HG03442 (cell line): ENCODE results near the gene EIPR1.

Source experiments
- ATAC-seq: cut with Tn5 transposase; IDR thresholded peaks from one replicate; pipeline ENCODE4 v1.9.1; 2021; ENCODE audit warnings: mild to moderate bottlenecking, moderate library complexity; ENCODE audit not compliant: unreplicated experiment

The EIPR1 gene

DNA sequence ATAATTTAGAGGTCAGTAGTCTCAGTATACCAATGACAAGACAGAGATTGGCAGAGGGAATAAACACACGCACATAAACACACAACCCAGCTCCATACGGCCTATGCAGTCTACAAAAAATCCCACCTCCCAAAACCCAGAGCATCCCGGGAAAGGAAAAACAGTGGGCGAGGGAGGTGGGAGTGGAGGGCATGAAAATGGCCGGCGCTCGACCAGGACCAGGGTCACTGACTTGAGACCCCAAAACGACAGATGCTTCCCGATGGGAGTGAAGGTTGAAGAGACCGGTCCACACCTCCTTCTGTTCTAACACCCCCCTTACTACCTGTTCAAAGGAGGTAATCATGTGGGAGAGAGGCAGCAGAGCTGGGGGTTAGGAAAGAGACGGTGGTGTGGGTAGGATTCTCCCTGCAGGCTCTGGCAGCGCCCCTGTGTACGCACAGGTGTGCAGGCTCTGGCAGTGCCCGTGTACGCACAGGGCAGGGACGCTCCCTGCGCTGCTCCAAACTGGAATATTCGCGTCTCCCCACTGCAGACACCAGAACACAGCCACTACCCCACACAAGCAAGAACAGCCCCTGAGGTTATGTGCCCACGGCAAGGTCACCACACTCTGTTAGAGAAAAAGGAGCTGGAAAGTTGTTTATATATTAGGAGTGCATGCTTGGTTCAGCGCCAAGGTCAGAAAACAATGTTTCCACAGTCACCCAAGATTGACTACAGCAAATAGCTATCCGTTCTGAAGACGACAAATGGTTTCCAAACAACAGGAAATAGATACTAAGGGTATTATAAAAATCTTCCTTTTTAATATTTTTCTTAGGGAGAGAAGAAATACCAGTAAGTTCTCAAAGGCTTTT, 67.9 kb downstream of the EIPR1 start:
- ATAC-seq: no peak

DNA sequence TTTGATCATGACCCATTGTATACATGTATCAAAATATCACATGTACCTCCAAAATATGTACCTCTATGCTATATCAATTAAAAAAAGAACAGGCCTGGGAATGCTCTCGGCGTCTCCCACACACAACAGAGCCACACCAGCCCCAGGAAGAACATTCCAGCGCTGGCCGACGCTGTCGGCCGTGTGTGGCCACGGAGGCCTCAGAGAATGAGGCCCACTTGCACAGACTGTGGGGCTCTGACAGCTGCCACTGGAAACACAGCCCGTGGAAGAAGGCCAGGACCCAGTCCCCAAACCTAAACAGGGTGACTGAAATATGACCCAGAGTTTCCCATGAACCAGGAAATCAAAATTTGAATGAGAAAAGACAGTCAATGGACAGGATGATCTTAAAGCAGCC, 69.7 kb downstream of the EIPR1 start:
- no peak for ATAC-seq

- no peak for ATAC-seq
These were observed 70.4 kb downstream of the EIPR1 start for GRCh38 chr2:3307236-3307635.

DNA sequence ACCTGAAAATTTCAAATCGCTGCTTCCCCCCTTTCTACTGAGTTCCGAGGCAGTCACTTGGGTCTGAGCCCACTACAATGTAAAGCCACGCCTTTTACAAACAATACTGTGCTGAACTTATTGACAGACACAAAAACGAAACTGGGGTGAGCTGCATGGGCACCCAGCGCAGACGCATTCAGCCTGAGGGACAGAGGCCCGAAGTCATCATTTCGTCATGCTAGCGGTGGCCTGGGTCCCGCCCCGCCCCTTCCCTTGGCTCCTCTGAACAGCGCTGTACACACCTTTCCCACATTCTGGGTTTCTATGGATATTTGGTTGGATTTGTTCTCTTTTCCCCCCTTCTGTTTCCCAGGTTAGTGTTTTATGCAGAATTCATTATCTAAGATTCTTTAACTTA, 71.7 kb downstream of the EIPR1 start:
- no peak for ATAC-seq

DNA sequence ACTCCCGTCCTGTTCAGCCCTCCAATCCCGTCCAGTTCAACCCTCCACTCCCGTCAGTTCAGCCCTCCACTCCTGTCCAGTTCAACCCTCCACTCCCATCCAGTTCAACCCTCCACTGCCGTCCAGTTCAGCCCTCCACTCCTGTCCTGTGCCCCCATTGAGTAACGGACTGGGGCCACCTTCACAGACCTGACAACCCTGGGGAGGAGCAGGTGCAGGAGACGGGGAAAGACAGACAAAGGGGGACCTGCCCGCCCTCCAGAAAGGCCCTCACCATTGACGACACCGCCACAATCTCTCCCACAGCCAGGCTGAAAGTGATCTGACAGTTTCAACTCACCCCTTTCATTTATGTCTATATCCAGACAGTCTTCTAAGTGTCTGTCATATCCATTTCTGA, 72.2 kb downstream of the EIPR1 start:
- ATAC-seq: no peak

- peak; percentile 98 for ATAC-seq
These were observed 73.8 kb downstream of the EIPR1 start for GRCh38 chr2:3303583-3304406.

GRCh38 chr2:3302751-3303582, 74.7 kb downstream of the EIPR1 start:
- ATAC-seq: peak; percentile 15

DNA sequence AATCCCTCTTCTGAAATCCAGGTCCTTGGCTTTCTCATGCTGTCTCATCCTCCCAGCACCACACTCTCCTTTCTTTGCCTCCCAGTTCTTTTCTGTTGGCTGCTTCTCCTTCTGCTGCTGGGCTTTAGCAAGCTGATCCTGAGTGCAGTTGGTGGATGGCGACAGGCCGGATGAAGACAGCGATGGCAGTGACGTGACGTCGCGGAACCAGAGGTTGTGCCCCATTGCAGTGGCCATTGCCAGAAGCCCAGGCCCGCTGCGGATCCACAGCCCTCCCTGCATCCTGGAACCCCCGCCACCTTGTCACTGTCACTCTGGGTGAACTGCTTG, 75.2 kb downstream of the EIPR1 start:
- no peak for ATAC-seq

- ATAC-seq: no peak
These were observed 76.6 kb downstream of the EIPR1 start for GRCh38 chr2:3301001-3301400.

DNA sequence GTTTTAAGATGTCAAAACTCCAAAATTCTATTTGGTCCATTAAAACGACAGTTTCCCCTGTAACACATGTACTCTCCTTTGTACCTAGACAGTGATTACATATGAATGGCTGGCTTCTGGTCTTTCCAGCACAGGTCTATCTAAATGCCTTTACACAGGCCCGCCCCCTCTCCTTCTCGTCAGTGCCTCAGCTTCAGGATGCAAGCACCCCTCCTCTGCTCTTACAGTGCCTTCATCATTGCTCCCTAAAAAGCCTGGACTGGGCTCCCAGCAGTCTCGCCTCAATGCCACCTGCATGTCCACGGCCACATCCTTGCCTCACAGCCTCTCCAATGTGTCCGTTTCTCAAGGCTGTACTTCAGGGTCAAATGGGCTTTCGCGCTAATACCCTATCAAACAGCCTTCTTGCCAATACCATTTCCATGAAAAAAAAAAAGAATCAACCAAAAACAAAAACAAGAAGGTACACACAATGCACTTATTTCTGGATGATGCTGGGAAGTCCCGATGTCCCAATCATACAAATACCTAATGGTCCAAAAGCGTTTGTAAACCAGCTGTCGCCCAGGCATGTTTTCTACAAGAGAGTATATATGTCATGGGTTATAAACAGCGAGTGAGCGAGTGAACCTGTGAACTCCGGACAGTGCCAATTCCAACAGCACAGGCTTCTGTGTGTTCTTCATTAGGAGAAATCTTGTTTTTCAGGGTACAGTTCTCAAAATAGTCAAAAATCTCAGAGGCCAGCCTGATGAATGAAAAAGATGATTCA, 77.2 kb downstream of the EIPR1 start:
- ATAC-seq: no peak

- no peak for ATAC-seq
These were observed 77.9 kb downstream of the EIPR1 start for GRCh38 chr2:3299703-3300102.

GRCh38 chr2:3299130-3299529, 78.5 kb downstream of the EIPR1 start:
- ATAC-seq: no peak

DNA sequence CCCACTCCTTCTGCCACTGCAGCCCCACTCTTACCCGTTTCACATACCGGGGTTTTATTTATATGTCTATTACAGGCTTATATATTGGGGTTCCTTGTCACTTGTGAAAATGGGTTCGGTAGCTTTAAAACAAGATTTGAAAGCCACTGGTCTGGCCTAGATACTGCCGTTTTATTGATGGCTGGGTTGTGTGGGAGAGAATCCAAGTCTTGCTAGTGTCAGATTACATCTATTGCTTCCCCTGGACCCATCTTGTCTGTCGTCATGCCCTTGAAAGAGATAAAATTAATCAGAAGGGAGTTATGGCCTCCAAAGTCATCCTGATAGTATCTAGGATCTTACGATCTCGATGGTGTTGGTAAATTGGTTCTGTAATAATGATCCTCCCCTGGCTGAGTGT, 79.4 kb downstream of the EIPR1 start:
- ATAC-seq: no peak

DNA sequence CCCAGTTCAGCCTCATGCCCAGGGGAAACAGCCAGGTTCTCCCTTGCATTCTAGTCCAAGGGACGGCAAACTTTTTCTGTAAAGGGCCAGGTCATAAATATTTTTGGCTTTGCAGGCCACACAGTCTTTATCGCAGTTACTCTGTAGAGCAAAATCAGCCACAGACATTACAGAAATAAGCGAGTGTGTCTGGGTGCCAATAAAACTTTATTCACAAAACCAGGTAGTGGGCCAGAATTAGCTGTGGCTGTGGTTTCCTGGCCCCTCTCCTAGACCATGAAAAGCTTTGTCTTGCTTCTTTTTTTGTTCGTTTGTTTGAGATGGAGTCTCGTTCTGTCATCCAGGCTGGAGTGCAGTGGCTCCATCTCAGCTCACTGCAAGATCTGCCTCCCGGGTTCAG, 80.1 kb downstream of the EIPR1 start:
- ATAC-seq: no peak

GRCh38 chr2:3296182-3296972, 81.2 kb downstream of the EIPR1 start:
- ATAC-seq: no peak

- no peak for ATAC-seq
These were observed 83.1 kb downstream of the EIPR1 start for GRCh38 chr2:3294493-3294892.

GRCh38 chr2:3294069-3294468, 83.5 kb downstream of the EIPR1 start:
- no peak for ATAC-seq

GRCh38 chr2:3293221-3293620, 84.4 kb downstream of the EIPR1 start:
- ATAC-seq: no peak

DNA sequence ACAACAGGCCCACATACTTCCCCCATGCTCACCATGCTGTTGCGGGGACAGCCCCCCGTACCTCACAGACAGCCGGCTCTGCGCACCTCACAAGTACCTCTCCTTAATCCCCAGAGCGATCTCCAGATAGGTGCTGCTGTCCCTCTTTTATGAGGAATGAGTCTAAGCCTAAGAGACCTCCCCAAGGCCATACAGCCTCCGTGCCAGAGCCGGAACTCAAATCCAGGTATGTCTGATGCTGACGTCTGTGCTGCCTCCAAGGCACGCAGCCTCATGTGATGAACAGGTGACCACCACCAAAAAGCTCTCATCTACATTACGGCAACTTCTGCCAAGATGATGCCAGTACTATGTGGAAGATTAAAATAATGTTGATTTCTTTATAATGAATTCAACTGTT, 85.2 kb downstream of the EIPR1 start:
- no peak for ATAC-seq

GRCh38 chr2:3291750-3292149, 85.9 kb downstream of the EIPR1 start:
- ATAC-seq: no peak
